NCI-H1694 (cell line): ENCODE data around the gene CASKIN1.

Source experiments
- DNase-seq: peaks from one replicate; lab custom pipeline; 2025; lab: John Stamatoyannopoulos, UW

CASKIN1 gene

DNA sequence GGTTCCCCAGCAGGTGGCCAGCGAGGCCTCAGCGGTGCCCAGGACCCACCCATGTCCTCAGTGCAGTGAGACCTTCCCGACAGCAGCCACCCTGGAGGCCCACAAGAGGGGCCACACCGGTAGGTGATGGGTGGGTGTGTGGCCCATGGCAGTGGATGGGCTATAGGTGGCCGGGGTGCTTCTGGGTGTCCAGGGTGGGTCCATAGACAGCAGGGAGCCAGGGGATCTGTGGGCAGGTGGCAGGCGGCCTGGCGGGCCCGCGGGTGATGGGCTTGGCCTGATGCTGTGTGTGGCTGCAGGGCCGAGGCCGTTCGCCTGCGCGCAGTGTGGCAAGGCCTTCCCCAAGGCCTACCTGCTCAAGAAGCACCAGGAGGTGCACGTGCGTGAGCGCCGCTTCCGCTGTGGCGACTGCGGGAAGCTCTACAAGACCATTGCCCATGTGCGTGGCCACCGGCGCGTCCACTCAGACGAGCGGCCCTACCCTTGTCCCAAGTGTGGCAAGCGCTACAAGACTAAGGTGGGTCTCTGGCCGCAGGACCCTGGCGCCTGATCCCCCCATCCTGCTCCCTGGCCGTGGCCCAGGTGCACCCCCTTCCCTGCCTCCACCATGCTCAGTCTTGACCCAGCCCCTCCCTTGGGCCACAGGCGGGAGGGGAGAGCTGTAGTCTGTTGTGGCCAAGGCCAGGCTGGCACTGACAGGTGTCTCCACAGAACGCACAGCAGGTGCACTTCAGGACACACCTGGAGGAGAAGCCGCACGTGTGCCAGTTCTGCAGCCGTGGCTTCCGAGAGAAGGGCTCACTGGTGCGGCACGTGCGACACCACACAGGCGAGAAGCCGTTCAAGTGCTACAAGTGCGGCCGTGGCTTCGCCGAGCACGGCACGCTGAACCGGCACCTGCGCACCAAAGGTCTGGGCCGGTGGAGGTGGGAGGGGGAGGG lies 37.7 kb upstream of the CASKIN1 start:
- no peak for DNase-seq

- no peak for DNase-seq
These were observed 36.8 kb upstream of the CASKIN1 start for GRCh38 chr16:2233046-2233775.

DNA sequence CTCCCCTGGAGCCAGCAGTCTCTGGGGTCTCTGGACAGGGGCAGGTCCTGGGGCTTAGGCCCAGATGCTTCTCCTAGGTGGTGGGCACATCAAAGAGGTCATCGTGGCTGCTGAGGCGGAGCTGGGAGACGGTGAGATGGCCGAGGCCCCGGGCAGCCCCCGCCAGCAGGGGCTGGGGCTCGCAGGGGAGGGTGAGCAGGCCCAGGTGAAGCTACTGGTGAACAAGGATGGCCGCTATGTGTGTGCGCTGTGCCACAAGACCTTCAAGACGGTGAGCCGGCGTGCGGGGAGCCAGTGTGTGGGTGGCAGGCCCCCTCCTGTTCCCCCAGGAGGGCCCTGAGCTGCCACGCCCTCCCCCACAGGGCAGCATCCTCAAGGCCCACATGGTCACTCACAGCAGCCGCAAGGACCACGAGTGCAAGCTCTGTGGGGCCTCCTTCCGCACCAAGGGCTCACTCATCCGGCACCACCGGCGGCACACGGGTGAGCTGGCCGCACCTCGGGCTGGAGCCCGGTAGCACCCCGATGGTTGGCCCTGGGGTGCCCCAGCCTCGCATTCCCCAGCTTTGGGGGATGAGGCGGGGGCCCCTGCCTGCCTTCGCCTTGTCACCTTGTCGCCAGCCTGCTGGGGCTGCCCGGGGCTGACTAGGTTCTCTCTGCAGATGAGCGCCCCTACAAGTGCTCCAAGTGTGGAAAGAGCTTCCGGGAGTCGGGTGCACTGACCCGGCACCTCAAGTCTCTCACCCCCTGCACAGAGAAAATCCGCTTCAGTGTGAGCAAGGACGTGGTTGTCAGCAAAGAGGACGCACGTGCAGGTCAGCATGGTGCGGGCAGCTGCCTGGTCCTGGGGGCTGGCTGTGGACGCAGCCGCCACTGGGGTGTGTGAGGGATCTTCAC lies 35.9 kb upstream of the CASKIN1 start:
- DNase-seq = no peak

DNA sequence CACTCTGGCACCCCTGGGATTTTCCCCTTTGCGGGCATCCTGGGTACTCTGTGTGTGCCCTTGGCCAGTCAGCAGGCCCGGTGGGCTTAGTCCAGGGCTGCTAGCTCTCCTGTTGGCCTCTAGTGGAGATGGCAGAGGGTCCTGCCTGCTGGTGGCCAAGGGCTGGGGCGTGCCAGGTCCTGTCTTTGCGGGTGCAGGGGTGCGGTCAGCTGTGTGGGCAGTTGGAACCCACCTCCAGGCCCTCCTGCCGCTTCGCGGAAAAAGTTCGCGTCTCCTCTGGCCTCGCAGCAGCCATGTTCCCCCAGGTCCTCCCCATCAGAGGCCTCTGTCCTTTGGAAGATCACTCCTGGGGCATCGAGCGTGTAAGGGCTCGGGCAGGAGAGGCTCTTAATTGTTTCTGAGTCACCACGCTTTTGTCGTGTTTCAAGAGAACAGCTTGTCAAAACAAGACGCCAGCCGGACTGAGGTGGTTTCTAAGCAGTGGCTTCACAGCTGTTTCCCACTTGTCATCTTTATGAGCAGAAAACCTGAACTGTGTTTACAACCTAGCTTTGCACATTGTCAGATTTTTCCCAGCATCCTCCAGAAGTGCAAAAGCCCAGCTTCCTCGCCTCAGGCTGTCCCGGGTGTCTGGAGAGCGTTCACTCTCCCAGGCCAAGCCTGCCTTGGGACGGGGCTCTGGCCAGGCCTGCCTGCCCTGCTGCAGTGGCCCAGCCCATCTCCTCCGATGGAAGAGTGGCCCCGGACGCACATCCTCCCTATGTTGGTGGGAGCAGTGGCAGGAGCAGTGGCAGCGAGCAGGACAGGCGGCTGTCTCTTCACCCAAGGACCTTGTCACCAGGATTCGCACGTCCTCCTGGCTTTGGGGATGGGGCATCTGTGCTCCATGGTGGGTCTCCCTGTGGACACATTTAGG lies 34.9 kb upstream of the CASKIN1 start:
- no peak for DNase-seq

DNA sequence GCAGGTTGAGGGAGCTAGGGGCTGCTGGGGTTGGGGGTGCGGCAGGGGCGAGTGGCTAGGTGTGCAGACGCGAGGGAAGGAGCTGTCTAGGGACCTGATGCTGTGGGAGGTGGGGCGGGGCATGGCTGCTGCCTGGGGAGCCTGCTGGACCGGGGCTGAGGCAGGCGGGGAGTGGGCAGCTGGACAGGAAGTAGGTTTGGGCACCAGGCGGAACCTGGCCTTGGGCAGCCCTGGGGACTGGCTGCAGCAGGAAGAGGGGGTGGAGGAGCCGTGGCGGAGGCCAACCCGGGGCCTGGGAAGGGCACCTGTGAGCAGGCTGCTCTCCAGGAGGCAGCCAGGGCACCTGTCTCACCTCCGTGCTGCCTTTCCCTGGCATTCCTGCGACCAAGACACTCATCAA lies 34.0 kb upstream of the CASKIN1 start:
- no peak for DNase-seq

GRCh38 chr16:2229632-2230250 lies 33.3 kb upstream of the CASKIN1 start:
- DNase-seq = no peak

DNA sequence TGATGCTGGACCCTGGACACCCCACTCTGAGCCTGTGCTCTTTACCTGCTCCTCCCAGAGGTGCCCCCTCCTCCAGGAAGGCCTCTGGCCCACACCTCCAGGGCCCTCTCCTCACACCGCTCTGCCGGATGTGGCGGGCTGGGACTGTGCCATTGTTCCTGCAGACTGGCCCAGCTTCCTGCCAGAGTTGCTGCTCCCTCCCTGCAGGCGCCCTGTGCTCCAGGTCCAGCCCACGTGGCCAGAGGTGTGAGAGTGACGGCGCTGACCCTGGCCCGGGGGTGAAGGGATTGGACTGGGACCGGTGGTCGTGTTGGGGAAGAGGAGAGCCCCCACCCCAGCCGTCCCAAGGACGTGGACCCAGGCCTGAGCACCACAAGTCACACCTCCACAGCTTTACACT lies 32.7 kb upstream of the CASKIN1 start:
- no peak for DNase-seq

DNA sequence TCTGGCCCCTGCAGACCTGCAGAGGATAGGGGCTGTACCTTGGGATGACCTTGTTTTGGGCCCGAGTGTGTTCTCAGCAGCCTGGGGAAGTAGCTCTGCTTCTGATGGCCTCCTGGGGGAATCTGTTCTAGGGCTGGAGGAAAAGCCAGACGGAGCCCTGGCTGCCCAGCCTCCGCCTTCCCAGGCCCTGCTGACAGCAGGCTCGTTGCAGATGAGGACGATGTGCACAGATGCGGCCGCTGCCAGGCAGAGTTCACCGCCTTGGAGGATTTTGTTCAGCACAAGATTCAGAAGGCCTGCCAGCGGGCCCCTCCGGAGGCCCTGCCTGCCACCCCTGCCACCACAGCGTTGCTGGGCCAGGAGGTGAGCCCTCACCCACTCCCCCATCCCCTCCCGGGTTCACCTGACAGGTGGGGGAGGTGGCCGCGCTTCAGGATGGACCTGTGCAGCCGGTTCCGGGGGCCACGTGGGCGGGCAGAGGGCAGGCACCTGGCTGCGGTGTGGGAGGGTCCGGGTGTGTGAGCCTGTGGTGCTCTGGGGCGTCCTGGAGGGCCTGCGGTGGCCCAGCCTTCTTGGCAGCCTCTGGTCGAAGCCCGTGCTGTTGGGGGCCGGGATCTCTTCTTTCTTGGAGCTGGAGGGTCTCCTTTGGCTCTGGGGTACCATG lies 31.9 kb upstream of the CASKIN1 start:
- DNase-seq = no peak

- DNase-seq = no peak
These were observed 30.5 kb upstream of the CASKIN1 start for GRCh38 chr16:2226918-2227317.

DNA sequence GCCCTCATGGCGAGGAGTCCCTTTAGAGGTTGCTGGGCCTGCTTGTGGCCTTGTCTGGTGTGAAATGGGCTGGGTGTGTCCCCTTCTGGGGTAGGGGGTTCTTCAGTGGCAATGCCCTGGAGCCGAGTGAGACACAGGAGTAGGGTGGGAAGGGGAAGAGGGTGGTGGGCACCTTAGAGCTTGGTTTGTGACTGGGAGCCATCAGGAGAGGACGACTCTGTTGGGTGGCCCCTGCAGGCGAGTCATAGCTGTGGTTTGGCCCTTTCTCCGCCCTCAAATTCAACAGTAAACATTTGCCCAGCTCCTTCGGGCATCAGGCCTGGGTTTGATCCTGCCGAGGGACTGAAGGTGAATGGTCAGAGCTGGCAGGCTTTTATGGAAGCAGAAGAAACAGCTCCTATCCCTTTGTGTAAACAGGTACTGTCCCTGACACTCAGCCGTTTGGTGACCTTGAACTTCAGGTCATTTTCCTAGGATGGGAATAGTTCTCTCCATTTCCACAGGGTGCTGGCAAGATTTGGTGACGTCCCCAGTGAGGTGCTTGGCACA lies 29.9 kb upstream of the CASKIN1 start:
- no peak for DNase-seq

DNA sequence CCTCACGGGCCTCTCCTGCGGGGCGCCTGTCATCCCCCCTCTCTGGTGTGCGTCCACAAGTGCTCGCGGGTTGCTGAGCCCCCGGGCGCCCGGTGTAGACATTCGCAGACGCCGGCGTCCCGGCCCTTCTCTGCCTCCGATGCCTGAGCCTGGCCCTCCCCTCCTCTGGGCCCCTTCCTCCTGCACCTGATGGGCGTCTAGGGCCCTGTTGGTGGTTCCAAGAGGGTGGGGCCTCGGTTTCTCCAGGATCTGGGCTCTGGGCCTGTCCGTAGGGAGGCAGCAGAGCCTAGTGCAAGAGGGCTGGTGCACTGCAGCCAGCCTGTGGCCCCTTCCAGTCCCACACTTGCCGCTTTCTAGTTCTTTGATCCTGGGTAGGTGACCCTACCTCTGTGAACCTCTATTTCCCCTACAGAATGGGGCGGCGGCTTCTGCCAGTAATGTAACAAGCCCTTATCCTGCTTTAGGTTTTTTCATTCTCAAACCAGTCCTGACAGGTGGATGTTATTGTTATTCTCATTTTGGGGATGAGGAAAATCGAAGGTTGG lies 27.6 kb upstream of the CASKIN1 start:
- no peak for DNase-seq

GRCh38 chr16:2223221-2223941 lies 27.0 kb upstream of the CASKIN1 start, which contains the start of gene E4F1:
TSS of gene E4F1 (plus strand) at chr16:2223591. CDS start at chr16:2223614, 23 bp downstream.
- peak; percentile 95 for DNase-seq

DNA sequence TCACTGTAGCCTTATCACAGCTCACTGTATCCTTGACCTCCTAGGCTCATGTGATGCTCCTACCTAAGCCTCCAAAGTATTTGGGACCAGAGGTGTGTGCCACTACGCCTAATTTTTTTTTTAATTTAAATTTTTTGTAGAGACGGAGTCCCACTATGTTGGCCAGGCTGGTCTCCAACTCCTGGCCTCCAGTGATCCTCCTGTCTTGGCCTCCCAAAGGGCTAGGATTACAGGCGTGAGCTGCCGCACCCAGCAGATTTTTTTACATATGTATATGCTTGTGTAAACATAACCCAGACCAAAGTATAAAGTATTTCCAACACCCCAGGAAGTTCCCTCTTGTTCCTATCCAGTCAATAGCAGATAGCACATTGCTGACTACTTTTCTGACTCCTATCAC lies 19.9 kb upstream of the CASKIN1 start:
- DNase-seq = no peak

DNA sequence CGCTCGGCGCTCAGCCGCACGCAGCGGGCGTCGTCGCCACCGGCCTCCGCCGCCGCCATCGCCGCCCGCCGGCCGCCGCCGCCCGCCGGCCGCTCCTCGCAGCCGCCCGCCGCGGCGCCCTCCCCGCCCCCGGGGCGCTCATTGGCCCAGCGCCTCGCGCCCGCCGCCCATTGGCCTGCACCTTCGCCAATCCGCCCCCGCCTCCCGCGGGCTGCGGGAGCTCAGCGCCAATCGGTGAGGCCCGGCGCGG lies 18.2 kb upstream of the CASKIN1 start, which contains the start of gene PGP:
Gene PGP, minus strand, starts transcription at position 122 of the 250 bp plus-strand sequence. Its CDS starts 63 bp downstream, at position 59.
- DNase-seq = no peak

- DNase-seq = no peak
These were observed 17.7 kb upstream of the CASKIN1 start for GRCh38 chr16:2213817-2214718.

GRCh38 chr16:2212362-2213324 lies 16.2 kb upstream of the CASKIN1 start:
- DNase-seq = no peak

DNA sequence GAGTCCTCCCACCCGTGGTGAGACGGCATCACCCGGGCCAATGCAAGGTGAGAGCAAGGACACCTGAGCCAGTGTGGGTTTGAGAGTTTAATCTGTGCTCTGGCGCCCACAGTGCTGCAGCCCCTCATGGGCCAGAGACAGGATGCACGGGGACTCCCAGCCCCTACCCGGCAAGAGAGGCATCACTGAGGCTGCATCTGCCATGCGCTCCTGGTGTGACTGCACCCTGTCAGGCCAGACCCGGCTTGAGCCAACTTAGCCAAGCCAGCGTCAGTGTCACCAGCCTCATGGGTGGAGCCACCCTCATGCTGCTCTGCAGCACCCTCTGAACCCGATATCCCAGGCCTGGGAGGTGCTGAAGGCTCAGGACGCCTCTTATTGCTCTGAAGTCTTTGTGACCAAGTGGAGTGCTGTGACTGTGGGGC lies 15.5 kb upstream of the CASKIN1 start:
- no peak for DNase-seq
